Pancreas (tissue), 10 donors: ENCODE results near the gene GMDS. TPM values are rescaled to one million over a fixed set of nuclear protein-coding genes. Genes with fewer than 3 reads are reported as not detected.

ENCODE experiments used
- ATAC-seq, 4 donors: fragments of 200-7000 bp; cut with Tn5 transposase; one replicate each; pipeline versions ENCODE4 v1.8.0 to v1.9.1; 2020; ENCODE audit warnings: mild to moderate bottlenecking in 4 of 4, moderate library complexity in 4 of 4
- DNase-seq, 6 donors: peaks; one replicate each; pipeline ENCODE4 v3.0.0-alpha.2; 2020
- FAIRE-seq: peaks from 2 replicates; lab custom pipeline; 2012; peaks lifted over from hg19 to GRCh38; lab: Jason Lieb, UNC
- H3K27ac ChIP-seq, 4 donors: fragments of 200-600 bp; sonication (generic); 1 replicate in 3 of 4; 2 replicates in 1 of 4; pipeline versions ENCODE4 v1.5.0 to v1.8.0; 2020
- H3K27me3 ChIP-seq, 4 donors: fragments of 200-600 bp; one replicate each; pipeline ENCODE4 v1.8.0; 2021
- H3K36me3 ChIP-seq, 3 donors: fragments of 200-600 bp; sonication (generic) in 1 of 3; one replicate each; pipeline versions ENCODE4 v1.5.0 to v1.8.0; 2020 to 2021
- H3K4me1 ChIP-seq, 3 donors: fragments of 200-600 bp; one replicate each; pipeline ENCODE4 v1.8.0; 2021
- H3K4me3 ChIP-seq, 4 donors: fragments of 200-600 bp; sonication (generic) in 2 of 4; one replicate each; pipeline versions ENCODE4 v1.5.0 to v1.8.0; 2020 to 2021
- H3K9me3 ChIP-seq, 4 donors: fragments of 200-600 bp; one replicate each; pipeline ENCODE4 v1.8.0; 2021
- CTCF ChIP-seq, 4 donors: fragments of 200-600 bp; sonication (generic) in 3 of 4; IDR thresholded peaks; one replicate each; pipeline versions ENCODE4 v1.5.0 to v1.8.0; 2021; ENCODE audit warnings: antibody characterized with exemption in 4 of 4
- WGBS, 2 donors: extraction: QIAGEN DNeasy Blood & Tissue Kit; methylation state at CpG; one replicate each; pipeline ENCODE4 v1.1.7; 2013; 5-methylcytosine and 5-hydroxymethylcytosine counted together
- intact Hi-C, 3 donors: fragments of 100-400 bp; cut with DNase I; formaldehyde crosslinking; loops; one replicate each; pipeline versions ENCODE4 v1.11.1 to v1.14.2; 2022
- polyA plus RNA-seq, 2 donors: library from polyadenylated mRNA; stranded (reverse); fragments of 200-250 nt; gene quantifications; one replicate each; pipeline ENCODE4 v1.2.3, GENCODE V29; 2013
- total RNA-seq, 6 donors: library from RNA; stranded (reverse); fragmentation: NEBNext Ultra II Directional in 4 of 6; extraction: Animal tissue kit (Norgen Biotek cat#: 25700) in 4 of 6; gene quantifications; one replicate each; pipeline versions ENCODE4 v1.2.1 to v1.2.4, GENCODE V29; 2021 to 2023
- donor health status: healthy with polysubstance abuse.
- donor health status: DM: no; HTN: no; CAD: no; lungs with moderate emphysema.
- donor health status: DM: no; HTN: no; CAD: no.
- donor health status: control.
- donor health status: control.
- donor health status: Bipolar disorder and iron deficiency.
- donor health status: DM: yes; HTN: yes; CAD: no.
- donor health status: DM: no; HTN: no; CAD: no.
- donor health status: DM: no; HTN: no; CAD: no.
- donor health status: DM: yes; HTN: yes; CAD: no.

GMDS gene
- total and polyA plus RNA-seq, 8 donors = 7.6 to 40.8 (median 26.5) TPM

- FAIRE-seq = no peak
- DNase-seq = no peak
- intact Hi-C loops = loop anchor here in 2 of 3 donors (10.0 kb wide), 1 partner anchor 496 kb away; no protein-coding TSS in a partner anchor
- no peak for ATAC-seq
- 11 to 18% methylated on average over 59 of the region's 59 CpGs for WGBS, 2 donors
- H3K4me3 ChIP-seq = peak overlapping the region in 3 of 4 donors; percentile 49 to 67 (median 65)
- no peak for TF ChIP-seq CTCF (IDR thresholded peaks at IDR 0.05)
- H3K36me3 ChIP-seq = no peaks in the 10 kb centered on the region
- peaks cover 8 to 43% (median 10%) of the 10 kb centered on the region in 4 donors for H3K27me3 ChIP-seq
- H3K27ac ChIP-seq = no peak overlapping the region
- H3K9me3 ChIP-seq = no peaks in the 10 kb centered on the region
- H3K4me1 ChIP-seq = peaks cover 0 to 18% (median 12%) of the 10 kb centered on the region in 3 donors
Measured at GRCh38 chr6:1608222-1609040, 637.0 kb downstream of the GMDS start.

GRCh38 chr6:1607516-1608221 lies 637.7 kb downstream of the GMDS start:
- DNase-seq = no peak
- H3K9me3 ChIP-seq = no peaks in the 10 kb centered on the region
- TF ChIP-seq CTCF (IDR thresholded peaks at IDR 0.05) = no peak
- no peak overlapping the region for H3K4me3 ChIP-seq
- FAIRE-seq = no peak
- intact Hi-C loops = loop anchor here in 2 of 3 donors (10.0 kb wide), 1 partner anchor 497 kb away; no protein-coding TSS in a partner anchor
- 15 to 24% methylated on average over 32 of the region's 32 CpGs for WGBS, 2 donors
- H3K36me3 ChIP-seq = no peaks in the 10 kb centered on the region
- no peak overlapping the region for H3K27ac ChIP-seq
- no peak for ATAC-seq
- peaks cover 0 to 17% (median 9%) of the 10 kb centered on the region in 3 donors for H3K4me1 ChIP-seq
- H3K27me3 ChIP-seq = peaks cover 4 to 39% (median 9%) of the 10 kb centered on the region in 4 donors

- Histone ChIP-seq H3K27me3 (peaks cover 0 to 39% (median 7%) of the 10 kb centered on the region in 4 donors), H3K27ac (no peak overlapping the region), H3K4me1 (peaks cover 0 to 11% (median 6%) of the 10 kb centered on the region in 3 donors), H3K9me3 (no peaks in the 10 kb centered on the region), H3K36me3 (no peaks in the 10 kb centered on the region), H3K4me3 (no peak overlapping the region)
- TF ChIP-seq CTCF (IDR thresholded peaks at IDR 0.05) = no peak
- DNase-seq = no peak
- no peak for FAIRE-seq
- ATAC-seq = no peak
- 33 to 44% methylated on average over 22 of the region's 22 CpGs for WGBS, 2 donors
- intact Hi-C loops = loop anchor here in 2 of 3 donors (10.0 kb wide), 1 partner anchor 498 kb away; no protein-coding TSS in a partner anchor
Measured at GRCh38 chr6:1606780-1607515, 638.5 kb downstream of the GMDS start.

GRCh38 chr6:1605893-1606779 lies 639.3 kb downstream of the GMDS start:
- DNase-seq (no peak), FAIRE-seq (no peak), ATAC-seq (no peak)
- peaks cover 0 to 11% (median 6%) of the 10 kb centered on the region in 3 donors for H3K4me1 ChIP-seq
- intact Hi-C loops = loop anchor here in 2 of 3 donors (2.0 to 10.0 kb wide), 2 partner anchors 499 to 591 kb away; no protein-coding TSS in a partner anchor
- H3K27ac ChIP-seq = no peak overlapping the region
- H3K9me3 ChIP-seq = no peaks in the 10 kb centered on the region
- peaks cover 0 to 39% (median 9%) of the 10 kb centered on the region in 4 donors for H3K27me3 ChIP-seq
- no peak for TF ChIP-seq CTCF (IDR thresholded peaks at IDR 0.05)
- WGBS, 2 donors = 34 to 46% methylated on average over 26 of the region's 26 CpGs
- no peak overlapping the region for H3K4me3 ChIP-seq
- H3K36me3 ChIP-seq = no peaks in the 10 kb centered on the region
